ENCODE results near the gene WAPL.

WAPL gene

DNA sequence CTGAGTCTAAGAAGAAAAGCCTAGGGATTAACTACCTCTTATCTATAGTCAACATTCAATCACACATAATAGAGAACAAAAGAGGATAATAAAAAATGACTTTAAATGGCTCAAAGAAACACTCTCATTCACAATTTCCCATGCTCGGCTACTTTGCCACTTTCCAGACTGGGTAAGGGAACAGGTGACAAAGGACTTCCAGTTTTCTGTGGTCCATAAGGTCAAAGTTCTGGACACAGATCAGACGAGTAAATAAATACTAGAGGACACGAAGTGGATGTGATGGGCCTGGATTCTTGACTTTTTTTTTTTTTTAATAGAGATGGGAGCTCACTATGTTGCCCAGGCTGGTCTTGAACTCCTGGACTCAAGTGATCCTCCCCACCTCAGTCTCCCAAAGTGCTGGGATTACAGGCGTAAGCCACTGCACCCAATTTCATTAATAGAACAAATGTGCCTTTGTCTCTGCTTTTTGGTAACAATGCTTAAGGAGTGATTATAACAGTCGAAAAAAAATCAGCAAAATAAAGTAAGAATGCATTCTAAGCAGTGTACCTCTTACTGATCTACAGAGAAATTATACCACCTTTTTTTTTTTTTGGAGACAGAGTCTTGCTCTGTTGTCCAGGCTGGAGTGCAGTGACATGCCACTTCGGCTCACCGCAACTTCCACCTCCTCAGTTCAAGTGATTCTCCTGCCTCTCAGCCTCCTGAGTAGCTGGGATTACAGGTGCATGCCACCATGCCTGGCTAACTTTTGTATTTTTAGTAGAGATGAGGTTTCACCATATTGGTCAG is 70.6 kb downstream of the WAPL start:
- no peak for DNase-seq

DNA sequence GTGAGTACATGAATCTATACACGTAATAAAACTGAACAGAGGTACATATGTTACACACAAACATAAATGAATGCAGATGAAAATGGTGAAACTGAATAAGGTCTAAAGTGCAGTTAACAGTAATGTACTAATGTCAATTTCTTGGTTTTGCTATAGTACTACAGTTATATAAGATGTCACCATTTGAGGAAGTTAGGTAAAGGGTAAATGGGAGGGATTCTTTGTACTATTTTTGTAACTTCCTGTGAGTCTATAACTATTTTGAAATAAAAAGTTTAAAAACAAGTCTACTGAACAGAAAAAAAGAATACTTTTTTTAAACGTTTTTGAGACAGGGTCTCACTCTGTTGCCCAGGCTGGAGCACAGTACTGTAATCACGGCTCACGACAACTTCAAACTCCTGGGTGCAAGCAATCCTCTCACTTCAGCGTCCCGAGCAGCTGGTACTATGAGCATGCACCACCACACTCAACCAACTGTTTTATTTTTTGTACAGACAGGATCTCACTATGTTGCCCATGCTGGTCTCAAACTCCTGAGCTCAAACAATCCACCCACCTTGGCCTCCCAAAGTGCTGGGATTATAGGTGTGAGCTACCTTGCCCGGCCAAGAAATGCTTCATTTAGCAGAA is 71.5 kb downstream of the WAPL start:
- no peak for DNase-seq

DNA sequence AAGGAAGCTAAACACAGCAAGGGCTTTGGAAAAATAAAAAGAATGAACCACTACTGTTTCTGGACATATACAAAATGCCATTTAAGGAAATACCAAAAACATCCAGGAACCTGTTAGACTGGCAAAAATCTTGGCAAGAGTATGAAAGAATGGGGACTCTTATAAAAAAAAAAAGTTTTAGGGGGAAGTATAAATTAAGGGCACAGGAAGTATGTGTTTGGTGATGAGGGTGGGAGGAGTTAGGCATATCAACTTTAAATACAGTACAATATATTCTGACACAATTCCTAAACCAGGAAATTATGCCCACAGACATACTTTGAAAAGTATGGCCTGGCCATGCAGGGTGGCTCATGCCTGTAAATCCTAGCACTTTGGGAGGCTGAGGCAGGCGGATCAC is 74.2 kb downstream of the WAPL start:
- no peak for DNase-seq

DNA sequence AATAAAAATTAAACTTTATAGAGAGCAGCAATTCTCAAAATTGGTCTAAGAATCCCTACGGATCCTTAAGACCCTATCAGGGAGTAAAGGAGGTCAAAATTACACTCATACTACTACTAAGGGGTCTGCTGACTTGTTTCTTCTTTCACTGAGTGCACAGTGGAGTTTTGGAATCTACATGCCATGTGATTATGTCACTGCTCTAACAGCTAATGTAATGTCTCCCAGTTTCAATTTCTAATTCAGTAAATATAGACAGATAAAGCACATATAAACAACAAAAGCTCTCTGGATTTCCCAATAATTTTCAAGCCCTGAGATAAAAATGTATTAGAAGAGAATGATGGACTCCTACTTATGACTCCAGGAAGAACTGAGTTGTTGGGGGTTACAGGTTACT is 74.6 kb downstream of the WAPL start:
- no peak for DNase-seq

DNA sequence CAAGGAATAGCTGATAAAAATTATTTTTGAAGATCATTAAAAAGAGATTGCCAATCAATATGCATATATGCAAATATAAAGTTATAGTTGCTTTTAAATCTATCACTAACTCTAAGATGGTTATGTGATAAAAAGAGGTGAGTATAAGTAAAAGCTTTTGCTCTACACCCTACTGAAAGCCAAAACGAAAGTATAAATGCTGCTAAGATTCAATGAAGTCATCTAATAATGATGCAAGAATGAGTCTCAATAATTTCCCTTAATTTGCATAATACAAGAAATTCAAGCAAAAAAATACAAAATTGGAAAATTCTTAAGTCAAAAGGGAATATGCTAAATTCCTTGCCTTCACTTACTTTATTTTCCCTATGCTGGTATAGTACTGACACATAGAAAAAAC is 75.2 kb downstream of the WAPL start:
- no peak for DNase-seq

DNA sequence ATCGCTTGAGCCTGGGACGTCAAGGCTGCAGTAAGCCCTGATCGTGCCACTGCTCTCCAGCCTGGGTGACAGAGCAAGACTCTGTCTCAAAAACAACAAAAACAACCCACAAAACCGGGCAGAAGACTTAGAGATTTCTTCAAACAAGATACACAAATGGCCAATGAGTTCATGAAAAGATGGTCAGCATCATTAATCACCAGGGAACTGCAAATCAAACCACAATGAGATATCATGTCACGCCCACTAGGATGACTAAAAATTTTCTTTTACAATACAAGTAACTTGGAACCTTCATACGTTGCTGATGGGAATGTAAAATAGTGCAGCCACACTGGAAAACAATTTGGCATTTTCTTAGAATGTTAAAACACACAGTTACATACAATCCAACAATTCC is 77.7 kb downstream of the WAPL start:
- DNase-seq = no peak

DNA sequence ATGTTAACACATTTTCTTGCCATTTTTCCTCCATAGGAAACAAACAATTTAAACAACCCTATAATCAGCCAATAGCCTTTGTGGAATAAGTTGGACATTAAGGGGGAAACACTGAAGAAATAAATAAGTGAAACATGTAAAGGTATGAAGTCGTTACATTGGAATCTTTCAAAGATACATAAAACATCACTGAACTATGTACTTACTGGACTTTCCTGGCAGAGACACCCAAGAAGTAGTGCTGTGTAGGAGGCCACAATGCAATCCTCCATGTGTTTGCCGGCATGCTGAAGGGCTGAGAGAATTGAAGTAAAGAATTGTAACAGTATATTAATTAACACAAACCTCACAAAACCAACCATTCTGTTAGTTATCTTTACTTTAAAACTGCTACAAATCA is 78.5 kb downstream of the WAPL start:
- DNase-seq = no peak

DNA sequence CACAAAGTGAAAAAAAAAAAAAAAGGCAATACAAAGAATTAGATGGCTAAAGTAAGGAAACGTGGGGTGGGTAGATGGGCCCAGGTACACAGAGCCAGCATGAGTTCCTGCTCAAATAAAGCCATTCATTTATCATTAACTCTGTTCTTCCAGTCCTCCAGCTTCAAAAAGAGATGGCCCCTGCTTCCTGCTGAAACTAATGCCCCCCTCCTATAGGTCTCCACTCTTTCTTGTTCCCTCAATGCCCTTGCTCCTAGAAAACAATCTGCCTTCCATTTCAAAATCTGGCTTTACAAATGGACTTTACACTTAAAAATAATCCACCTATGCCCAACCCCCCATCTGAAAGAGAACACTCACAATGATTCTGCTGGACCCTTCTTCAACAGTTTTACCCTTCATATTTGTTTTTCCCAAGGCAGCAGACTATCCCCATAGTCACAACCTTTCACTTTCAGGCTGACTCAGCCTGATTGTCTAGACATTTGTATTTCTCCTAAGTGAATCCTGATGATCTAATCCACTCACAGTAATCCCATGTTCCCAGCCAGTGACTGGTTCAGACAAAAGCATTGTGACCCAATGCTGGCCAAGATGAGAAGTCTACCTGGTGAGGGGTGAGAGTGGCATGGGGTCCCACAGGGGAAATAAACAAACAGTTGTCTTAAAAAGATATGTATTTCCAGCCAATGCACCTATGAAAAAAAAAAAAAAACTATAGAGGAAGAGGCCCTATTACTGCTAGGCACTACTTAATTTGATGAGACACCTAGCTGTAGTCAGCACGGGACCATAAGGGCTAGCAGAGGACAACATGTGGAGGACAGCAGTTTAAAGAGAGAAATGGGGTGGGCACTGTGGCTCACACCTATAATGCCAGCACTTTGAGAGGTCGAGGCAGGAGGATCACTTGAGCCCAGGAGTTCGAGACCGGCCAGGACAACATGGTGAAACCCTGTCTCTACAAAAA is 80.4 kb downstream of the WAPL start:
- no peak for DNase-seq

DNA sequence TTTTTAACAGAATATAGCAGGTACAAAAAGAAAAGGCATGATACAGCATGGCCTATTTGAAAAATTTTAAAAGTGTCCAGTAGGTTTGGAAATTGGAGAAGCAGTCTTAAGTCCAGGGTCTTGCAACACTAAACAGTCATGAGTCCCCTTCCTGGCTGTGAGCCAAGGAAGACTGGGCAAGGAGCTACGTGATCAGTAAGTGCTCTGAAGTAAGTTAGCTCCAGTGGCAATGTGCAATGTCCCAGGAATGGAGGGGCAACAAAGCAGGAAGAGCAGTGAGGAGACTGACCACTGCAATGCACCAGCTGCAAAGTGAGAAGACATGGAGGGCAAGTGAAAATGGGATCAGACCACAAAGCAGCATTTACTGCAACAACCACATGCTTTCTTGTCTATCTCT is 82.0 kb downstream of the WAPL start:
- no peak for DNase-seq

DNA sequence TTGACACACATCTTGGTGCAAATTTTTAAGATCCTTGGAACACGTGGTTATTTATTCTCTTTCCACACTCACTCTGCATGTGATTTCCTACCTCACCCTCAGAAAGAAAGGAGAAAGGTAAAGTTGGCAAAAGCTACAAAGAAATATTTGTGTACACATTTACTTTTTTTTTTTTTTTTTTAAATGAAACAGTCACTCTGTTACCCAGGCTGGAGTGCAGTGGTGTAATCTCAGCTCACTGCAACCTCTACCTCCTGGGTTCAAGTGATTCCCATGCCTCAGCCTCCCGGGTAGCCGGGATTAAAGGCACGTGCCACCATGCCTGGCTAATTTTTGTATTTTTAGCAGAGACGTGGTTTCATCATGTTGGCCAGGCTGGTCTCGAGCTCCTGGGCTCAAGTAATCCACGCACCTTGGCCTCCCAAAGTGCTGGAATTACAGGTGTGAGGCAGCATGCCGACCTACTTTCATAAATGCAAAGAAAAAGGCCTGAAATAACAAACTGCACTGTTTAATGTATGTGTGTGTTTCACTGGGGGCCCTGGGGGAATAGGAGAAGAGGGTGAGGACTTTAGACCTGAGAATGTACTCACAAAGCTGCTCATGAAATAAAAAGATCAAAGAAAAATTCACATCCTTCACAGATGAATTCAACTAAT is 83.4 kb downstream of the WAPL start:
- no peak for DNase-seq

DNA sequence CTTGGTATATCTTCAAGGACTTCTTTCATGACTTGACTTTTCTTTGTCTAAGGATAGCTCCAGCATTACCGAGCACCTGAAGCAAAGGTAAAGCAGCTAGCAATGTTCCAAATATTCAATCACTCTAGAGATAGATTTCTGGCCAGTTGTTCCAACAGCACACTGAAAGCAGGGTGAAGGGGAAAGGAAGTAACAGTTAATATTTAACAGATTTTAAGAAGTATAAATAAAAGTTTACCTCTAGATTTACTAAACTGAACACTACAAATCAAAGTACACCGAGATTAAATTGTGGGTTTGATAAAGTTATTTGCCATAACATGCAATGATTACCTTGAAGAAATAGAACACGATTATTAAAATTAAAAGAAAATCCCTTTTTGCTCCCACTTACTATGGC is 84.1 kb downstream of the WAPL start:
- no peak for DNase-seq

DNA sequence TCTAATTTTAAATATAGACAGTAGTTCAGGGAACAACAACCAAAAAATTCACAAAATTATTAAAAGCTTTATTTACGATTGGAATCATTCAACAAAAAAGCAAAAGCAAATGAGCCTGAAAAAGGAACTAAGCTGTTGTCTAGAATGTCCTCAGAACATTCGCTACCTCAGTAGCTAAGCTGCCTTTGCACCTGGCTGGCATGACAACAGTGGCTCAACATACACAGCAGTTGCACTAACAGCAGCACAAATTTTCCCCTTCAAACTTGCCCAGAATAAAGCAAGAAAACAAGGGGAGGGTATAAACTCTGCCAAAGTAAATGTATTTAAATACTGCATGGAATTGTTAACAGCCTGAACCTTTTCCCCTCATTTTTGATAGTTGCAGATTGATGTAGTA is 84.6 kb downstream of the WAPL start:
- DNase-seq = no peak

DNA sequence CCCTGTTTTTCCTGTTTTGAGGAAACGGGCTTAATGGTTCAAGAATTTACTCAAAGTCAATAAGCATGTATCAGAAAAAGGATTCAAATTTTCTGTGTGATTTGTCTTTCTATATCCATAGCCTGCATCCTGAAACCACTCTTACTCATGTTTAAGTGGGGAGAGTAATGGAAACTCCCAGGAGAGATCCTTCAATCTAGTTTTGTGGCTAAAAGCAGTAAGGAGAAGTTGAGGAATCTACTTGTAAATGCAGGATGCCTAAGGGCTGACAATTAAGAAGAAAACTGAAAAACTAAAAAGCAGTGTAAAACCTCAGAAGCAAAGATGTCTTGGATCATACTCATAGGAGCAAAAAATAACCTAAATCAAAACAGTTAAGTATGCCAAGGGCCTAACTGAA is 86.9 kb downstream of the WAPL start:
- DNase-seq = no peak

DNA sequence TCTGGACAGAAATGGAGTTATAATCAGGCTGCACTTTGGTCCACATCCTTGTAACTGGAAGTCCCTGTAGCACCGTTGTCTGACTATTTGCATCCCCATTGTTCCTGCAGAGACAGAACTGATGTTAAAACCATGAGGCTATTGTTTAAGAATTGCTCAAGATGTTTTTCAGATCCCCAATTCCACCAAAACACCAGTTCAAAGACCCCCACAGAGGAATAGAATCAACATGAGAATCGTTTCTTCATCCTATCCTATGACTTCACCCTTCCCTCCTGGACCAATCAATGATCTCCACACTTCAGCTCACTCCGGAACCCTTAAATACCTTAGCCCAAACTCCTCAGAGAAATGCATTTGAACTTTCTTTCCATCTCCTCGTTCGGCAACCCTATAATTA is 97.9 kb downstream of the WAPL start:
- no peak for DNase-seq

DNA sequence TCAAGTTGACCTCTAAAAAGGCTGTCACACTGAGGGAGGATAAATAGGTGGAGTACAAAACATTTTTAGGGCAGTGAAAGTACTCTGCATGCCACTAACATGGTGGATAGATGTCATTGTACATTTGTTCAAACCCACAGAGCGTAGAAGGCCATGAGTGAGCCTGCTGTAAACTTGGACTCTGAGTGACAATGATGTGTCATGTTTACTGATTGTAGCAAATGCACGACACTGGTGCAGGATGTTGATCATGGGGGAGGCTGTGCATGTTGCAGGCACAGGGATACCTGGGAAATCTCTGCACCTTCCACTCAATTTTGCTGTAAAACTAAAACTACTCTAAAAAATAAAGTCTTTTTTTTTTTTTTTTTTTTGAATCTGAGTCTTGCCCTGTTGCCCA is 102.5 kb downstream of the WAPL start:
- DNase-seq = no peak

DNA sequence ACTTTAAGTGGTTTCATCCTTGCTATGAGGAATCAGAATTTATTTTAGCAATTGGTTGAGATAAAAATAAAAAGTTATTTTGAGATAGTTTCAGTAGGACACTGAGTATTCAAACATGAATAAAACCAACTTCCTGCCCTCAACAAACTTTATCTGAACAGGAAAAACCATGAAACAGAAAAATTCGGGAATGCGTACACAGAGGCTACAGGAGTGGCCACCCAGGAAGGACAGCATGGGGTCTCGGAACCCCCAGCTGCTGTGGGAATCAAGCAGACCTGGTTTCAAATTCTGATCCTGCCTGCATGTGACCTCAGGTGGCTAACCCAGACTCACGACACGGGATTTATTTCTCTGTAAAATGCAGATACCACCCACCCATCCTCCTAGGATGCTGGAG is 106.0 kb downstream of the WAPL start:
- DNase-seq = no peak

DNA sequence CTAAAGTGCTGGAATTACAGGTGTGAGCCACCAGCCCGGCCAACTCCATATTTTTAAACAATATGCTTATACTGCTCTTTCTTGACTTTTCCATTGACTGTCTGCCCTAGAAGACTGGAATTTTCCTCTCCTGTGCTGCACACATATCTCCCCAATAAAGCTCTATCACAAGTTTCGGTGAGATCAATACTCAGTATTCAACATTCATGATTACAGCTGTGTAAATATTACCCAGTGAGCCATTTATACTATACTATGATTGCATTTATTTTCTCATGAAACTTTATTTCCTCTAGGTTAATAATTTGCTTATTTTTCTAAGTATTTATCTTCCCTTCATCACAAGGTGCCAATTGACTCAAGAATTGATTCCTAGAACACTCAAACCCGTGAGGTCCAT is 106.5 kb downstream of the WAPL start:
- no peak for DNase-seq

DNA sequence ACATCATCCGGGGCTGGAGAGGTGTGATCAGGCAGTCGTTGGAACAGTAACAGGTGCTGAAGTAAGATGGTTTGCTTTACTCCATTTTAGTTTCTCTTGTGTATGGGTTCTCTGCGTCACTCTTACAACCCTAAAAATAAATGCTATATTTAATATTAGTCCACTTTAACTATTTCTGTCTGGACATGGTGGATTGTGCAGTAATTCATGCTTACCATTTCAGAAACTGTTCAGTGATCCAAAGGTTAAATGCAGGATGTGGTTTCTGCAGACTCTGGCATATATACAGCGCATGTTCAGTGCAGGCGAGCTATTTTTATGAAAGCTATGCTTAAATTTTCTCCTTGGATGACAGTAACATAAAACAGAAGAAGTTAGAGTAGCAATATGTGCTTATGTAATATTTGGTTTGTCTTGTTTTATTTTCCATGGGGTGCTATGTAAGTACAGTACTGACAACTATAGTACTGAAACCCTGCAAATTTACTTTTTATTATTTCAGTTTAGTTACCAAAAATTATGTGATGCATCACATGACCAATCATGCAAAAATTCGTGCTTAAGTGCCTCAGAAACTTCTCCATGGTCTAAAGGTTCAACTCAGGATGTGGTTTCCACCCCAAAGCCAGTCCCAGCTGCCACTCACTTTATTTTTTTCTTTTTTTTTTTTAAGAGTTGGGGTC is 108.4 kb downstream of the WAPL start:
- peak; percentile 33 for DNase-seq

DNA sequence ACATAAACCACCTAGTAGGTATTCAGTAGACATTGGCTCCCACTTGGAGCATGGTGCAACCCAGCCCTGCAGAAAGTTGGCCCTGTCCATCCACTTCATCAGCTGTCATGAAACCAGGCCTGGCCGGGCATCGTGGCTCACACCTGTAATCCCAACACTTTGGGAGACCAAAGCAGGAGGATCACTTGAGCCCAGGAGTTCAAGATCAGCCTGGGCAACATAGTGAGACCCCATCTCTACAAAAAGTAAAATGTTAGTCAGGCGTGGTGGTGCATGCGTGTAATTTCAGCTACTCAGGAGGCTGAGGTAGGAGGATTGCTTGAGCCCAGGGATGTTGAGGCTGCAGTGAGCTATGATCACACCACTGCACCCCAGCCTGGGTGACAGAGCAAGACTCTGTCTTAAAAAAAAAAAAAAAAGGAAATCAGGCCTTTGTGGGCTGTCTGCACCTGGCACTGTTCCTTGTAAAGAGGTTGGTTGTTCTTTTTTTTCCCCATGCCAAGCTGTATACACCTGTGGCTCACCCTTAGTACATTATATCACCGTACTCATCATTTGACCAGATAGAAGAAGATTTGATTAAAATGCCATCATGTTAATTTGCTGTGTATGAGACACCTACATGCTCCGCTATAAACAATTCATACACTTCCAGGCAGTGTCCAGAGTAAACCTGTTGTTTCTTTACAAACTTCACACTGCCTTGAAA is 109.6 kb downstream of the WAPL start:
- DNase-seq = no peak

DNA sequence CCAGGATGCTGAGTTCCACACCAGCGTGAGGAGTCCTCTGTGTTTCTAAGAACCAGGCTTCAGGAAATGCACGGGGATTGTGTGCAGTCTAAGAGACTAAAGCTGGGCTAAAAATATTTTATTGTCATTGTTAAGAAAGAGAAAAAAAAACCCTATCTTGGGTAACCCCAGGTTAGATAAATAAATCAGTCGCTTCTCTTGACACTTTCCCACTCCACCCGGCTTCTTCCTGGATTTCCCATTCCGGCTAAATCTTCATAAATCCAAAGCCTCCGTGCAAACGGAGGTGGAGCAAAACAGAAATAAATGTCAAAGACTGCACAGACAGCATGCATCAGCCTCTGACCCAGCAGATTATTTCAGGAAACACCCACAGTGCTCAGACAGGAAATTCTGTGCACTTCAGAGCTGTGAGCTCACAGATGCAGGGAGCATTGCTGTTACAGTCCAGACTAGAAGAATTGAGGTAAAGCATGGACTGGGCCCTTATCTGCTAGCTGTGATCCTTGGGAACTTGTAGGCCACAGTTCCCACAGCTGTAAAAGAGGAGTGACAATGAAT is 110.2 kb downstream of the WAPL start:
- DNase-seq = peak; percentile 37

DNA sequence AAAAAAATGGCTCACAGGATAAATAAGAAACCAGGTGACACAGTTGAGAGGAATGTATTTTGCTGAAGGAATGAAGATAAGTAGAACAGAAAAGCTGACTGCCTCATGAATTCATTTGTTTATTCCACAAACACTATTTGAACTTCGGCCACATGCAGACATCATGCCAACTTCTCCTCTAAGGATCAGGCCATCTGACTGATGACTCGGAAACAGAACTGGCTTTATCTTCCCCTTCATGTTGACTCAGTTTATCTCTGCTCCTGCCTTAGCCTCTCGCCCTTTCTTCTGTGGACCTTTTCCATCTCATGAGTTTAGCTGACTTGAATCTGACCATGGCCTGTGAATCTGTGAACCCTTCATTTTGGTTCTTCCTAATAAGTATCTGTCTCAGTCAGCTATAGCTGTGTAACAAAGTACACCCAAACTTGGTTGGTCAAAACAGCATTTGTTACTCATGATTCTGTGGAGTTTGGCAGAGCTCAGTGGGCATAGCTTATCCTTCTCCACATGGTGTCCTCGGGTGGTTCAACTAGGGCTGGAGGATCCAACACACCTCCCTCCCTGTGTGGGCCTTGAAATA is 111.0 kb downstream of the WAPL start:
- DNase-seq = no peak

Measured in CD4-positive, alpha-beta T cell treated with Interleukin-21 for 1 hour (primary cell).